Duodenal mucosa (tissue), 2 donors: ENCODE measurements around the gene ESAM.

Experiments used
- H3K27ac ChIP-seq: one replicate; pipeline ENCODE4 v1.7.0; 2013; ENCODE audit warnings: low read depth, low read length
- H3K27me3 ChIP-seq, 2 donors: one replicate each; pipeline ENCODE4 v1.7.0; 2013; ENCODE audit warnings: low read length in 2 of 2, control low read depth in 1 of 2; ENCODE audit not compliant: insufficient read depth in 2 of 2, control insufficient read depth in 1 of 2
- H3K36me3 ChIP-seq, 2 donors: one replicate each; pipeline ENCODE4 v1.7.0; 2013; ENCODE audit warnings: low read length in 2 of 2, control low read depth in 1 of 2; ENCODE audit not compliant: insufficient read depth in 2 of 2, control insufficient read depth in 1 of 2
- H3K4me1 ChIP-seq, 2 donors: one replicate each; pipeline ENCODE4 v1.7.0; 2013; ENCODE audit warnings: low read length in 2 of 2, control low read depth in 1 of 2; ENCODE audit not compliant: insufficient read depth in 2 of 2, control insufficient read depth in 1 of 2
- H3K4me3 ChIP-seq, 2 donors: one replicate each; pipeline ENCODE4 v1.7.0; 2013; ENCODE audit warnings: low read length in 2 of 2, low read depth in 1 of 2
- H3K9ac ChIP-seq, 2 donors: one replicate each; pipeline ENCODE4 v1.7.0; 2013; ENCODE audit warnings: low read length in 2 of 2, low read depth in 1 of 2
- H3K9me3 ChIP-seq, 2 donors: one replicate each; pipeline ENCODE4 v1.7.0; 2013; ENCODE audit warnings: low read length in 2 of 2, control low read depth in 1 of 2; ENCODE audit not compliant: control insufficient read depth in 1 of 2

Gene ESAM

GRCh38 chr11:124799348-124800225 lies 37.5 kb upstream of the ESAM start:
- Histone ChIP-seq H3K4me3 (peak overlapping the region; percentile 92 to 93), H3K4me1 (peaks cover 13 to 19% of the 10 kb centered on the region in 2 donors), H3K9ac (peak overlapping the region; percentile 77 to 78), H3K27me3 (no peaks in the 10 kb centered on the region), H3K36me3 (no peaks in the 10 kb centered on the region), H3K27ac (peak overlapping the region; percentile 98), H3K9me3 (no peaks in the 10 kb centered on the region)

- no peaks in the 10 kb centered on the region for H3K27me3 ChIP-seq
- no peaks in the 10 kb centered on the region for H3K36me3 ChIP-seq
- H3K27ac ChIP-seq: no peak overlapping the region
- H3K9ac ChIP-seq: peak overlapping the region; percentile 77 to 78
- peak overlapping the region; percentile 92 to 93 for H3K4me3 ChIP-seq
- peaks cover 13 to 19% of the 10 kb centered on the region in 2 donors for H3K4me1 ChIP-seq
- H3K9me3 ChIP-seq: no peaks in the 10 kb centered on the region
These were observed 36.9 kb upstream of the ESAM start for GRCh38 chr11:124798991-124799347.

- H3K9me3 ChIP-seq: no peaks in the 10 kb centered on the region
- no peaks in the 10 kb centered on the region for H3K27me3 ChIP-seq
- no peaks in the 10 kb centered on the region for H3K36me3 ChIP-seq
- H3K9ac ChIP-seq: no peak overlapping the region
- H3K4me1 ChIP-seq: peaks cover 13 to 22% of the 10 kb centered on the region in 2 donors
- H3K27ac ChIP-seq: no peak overlapping the region
- H3K4me3 ChIP-seq: no peak overlapping the region
These were observed 34.2 kb upstream of the ESAM start for GRCh38 chr11:124796312-124796711.

GRCh38 chr11:124793466-124794278 lies 31.6 kb upstream of the ESAM start:
- Histone ChIP-seq H3K36me3 (no peaks in the 10 kb centered on the region), H3K9ac (no peak overlapping the region), H3K4me1 (peaks cover 4 to 12% of the 10 kb centered on the region in 2 donors)

GRCh38 chr11:124791626-124792341 lies 29.7 kb upstream of the ESAM start:
- Histone ChIP-seq H3K4me1 (peaks cover 0 to 5% of the 10 kb centered on the region in 2 donors), H3K4me3 (no peak overlapping the region), H3K9ac (no peak overlapping the region), H3K27me3 (no peaks in the 10 kb centered on the region), H3K36me3 (no peaks in the 10 kb centered on the region), H3K9me3 (no peaks in the 10 kb centered on the region), H3K27ac (no peak overlapping the region)

More at GRCh38 chr11:124793466-124794278, 31.6 kb upstream of the ESAM start:
- H3K9me3 ChIP-seq: no peaks in the 10 kb centered on the region
- H3K27me3 ChIP-seq: no peaks in the 10 kb centered on the region
- no peak overlapping the region for H3K27ac ChIP-seq
- no peak overlapping the region for H3K4me3 ChIP-seq

GRCh38 chr11:124788521-124788920 lies 26.4 kb upstream of the ESAM start:
- no peaks in the 10 kb centered on the region for H3K36me3 ChIP-seq
- H3K4me1 ChIP-seq: peaks cover 4 to 5% of the 10 kb centered on the region in 2 donors
- H3K4me3 ChIP-seq: no peak overlapping the region
- no peaks in the 10 kb centered on the region for H3K9me3 ChIP-seq
- H3K27ac ChIP-seq: no peak overlapping the region
- no peak overlapping the region for H3K9ac ChIP-seq
- H3K27me3 ChIP-seq: no peaks in the 10 kb centered on the region

GRCh38 chr11:124784051-124784450 lies 22.0 kb upstream of the ESAM start:
- Histone ChIP-seq H3K27me3 (no peaks in the 10 kb centered on the region), H3K9me3 (no peaks in the 10 kb centered on the region), H3K4me1 (peaks cover 0 to 4% of the 10 kb centered on the region in 2 donors), H3K4me3 (no peak overlapping the region), H3K36me3 (no peaks in the 10 kb centered on the region), H3K9ac (no peak overlapping the region), H3K27ac (no peak overlapping the region)

- H3K9me3 ChIP-seq: no peaks in the 10 kb centered on the region
These were observed 20.9 kb upstream of the ESAM start for GRCh38 chr11:124783002-124783401.

GRCh38 chr11:124779568-124779967 lies 17.5 kb upstream of the ESAM start:
- no peaks in the 10 kb centered on the region for H3K9me3 ChIP-seq
- H3K27me3 ChIP-seq: no peaks in the 10 kb centered on the region

More at GRCh38 chr11:124783002-124783401, 20.9 kb upstream of the ESAM start:
- Histone ChIP-seq H3K27ac (no peak overlapping the region), H3K36me3 (no peaks in the 10 kb centered on the region), H3K4me3 (no peak overlapping the region), H3K27me3 (no peaks in the 10 kb centered on the region), H3K4me1 (peaks cover 0 to 4% of the 10 kb centered on the region in 2 donors), H3K9ac (no peak overlapping the region)

More at GRCh38 chr11:124779568-124779967, 17.5 kb upstream of the ESAM start:
- peaks cover 0 to 4% of the 10 kb centered on the region in 2 donors for H3K4me1 ChIP-seq
- H3K9ac ChIP-seq: no peak overlapping the region
- no peak overlapping the region for H3K27ac ChIP-seq
- H3K4me3 ChIP-seq: no peak overlapping the region
- H3K36me3 ChIP-seq: no peaks in the 10 kb centered on the region
